SK-N-SH (cell line): ENCODE results near the gene MPPED2. TPM values are rescaled to one million over a fixed set of nuclear protein-coding genes. Genes with fewer than 3 reads are reported as not detected.

ENCODE experiments used
- CTCF ChIA-PET: fragments of 300-600, 350-600 bp; formaldehyde crosslinking; extraction: SDS; loops from one replicate; lab custom pipeline; 2021; lab: Yijun Ruan, JAX
- POLR2A ChIA-PET: fragments of 350-600 bp; sonication (Branson Sonifier 250); formaldehyde crosslinking; extraction: SDS; loops from one replicate; lab custom pipeline; 2020; ENCODE audit warnings: antibody characterized with exemption, inconsistent platforms; lab: Yijun Ruan, JAX
- DNase-seq: peaks from one replicate; pipeline ENCODE4 v3.0.0; 2012
- H2AFZ ChIP-seq: fragments of 200-600 bp; sonication (generic); 2 replicates; pipeline ENCODE4 v1.8.1; 2016; ENCODE audit warnings: antibody characterized with exemption, mild to moderate bottlenecking, low read depth
- H3F3A ChIP-seq: fragments of 200-600 bp; sonication (generic); replicated peaks from 2 replicates; pipeline ENCODE3; 2016; ENCODE audit warnings: antibody characterized with exemption, mild to moderate bottlenecking; ENCODE audit not compliant: insufficient read depth
- H3K27ac ChIP-seq, 2 experiments: fragments of 200-500 bp in 1 of 2; fragments of 200-600 bp in 1 of 2; sonication (Bioruptor generic) in 1 of 2; sonication (generic), shearing (Covaris generic) in 1 of 2; 2 replicates each; pipeline versions ENCODE4 v1.5.1 to v1.6.1; 2014 to 2016; ENCODE audit warnings: low read depth in 2 of 2, inconsistent platforms in 1 of 2, low read length in 1 of 2, mild to moderate bottlenecking in 1 of 2, mixed read lengths in 1 of 2
- H3K27me3 ChIP-seq: fragments of 200-600 bp; sonication (generic), shearing (Covaris generic); 2 replicates; pipeline ENCODE4 v1.6.1; 2016; ENCODE audit warnings: mixed run types; ENCODE audit not compliant: insufficient read depth
- H3K36me3 ChIP-seq, 2 experiments: fragments of 200-500 bp in 1 of 2; fragments of 200-600 bp in 1 of 2; sonication (Bioruptor generic) in 1 of 2; sonication (generic) in 1 of 2; replicated peaks in 1 of 2; 2 replicates each; pipeline versions ENCODE3 to v1.5.1; 2014 to 2016; ENCODE audit warnings: low read length in 1 of 2, mild to moderate bottlenecking in 1 of 2; ENCODE audit not compliant: insufficient read depth in 2 of 2, control insufficient read depth in 1 of 2
- H3K4me1 ChIP-seq, 2 experiments: fragments of 200-500 bp in 1 of 2; fragments of 200-600 bp in 1 of 2; sonication (Bioruptor generic) in 1 of 2; sonication (generic), shearing (Covaris generic) in 1 of 2; 2 replicates each; pipeline versions ENCODE4 v1.5.1 to v1.6.1; 2014 to 2016; ENCODE audit warnings: low read depth in 1 of 2, low read length in 1 of 2, mixed run types in 1 of 2; ENCODE audit not compliant: insufficient read depth in 2 of 2, control insufficient read depth in 1 of 2
- H3K4me2 ChIP-seq: fragments of 200-600 bp; sonication (generic), shearing (Covaris generic); 2 replicates; pipeline ENCODE4 v1.6.1; 2017; ENCODE audit warnings: mixed run types
- H3K4me3 ChIP-seq, 2 experiments: fragments of 200-500 bp in 1 of 2; fragments of 200-600 bp in 1 of 2; sonication (Bioruptor generic) in 1 of 2; sonication (generic), shearing (Covaris generic) in 1 of 2; 2 replicates each; pipeline versions ENCODE4 v1.5.1 to v1.8.1; 2014 to 2016; ENCODE audit warnings: low read depth in 2 of 2, inconsistent platforms in 1 of 2, low read length in 1 of 2, mild to moderate bottlenecking in 1 of 2, mixed read lengths in 1 of 2, moderate library complexity in 1 of 2
- H3K79me2 ChIP-seq: fragments of 200-600 bp; sonication (generic); 2 replicates; pipeline ENCODE4 v1.8.1; 2017; ENCODE audit warnings: mild to moderate bottlenecking; ENCODE audit not compliant: insufficient read depth
- H3K9ac ChIP-seq: fragments of 200-600 bp; sonication (generic); 2 replicates; pipeline ENCODE4 v1.6.1; 2017; ENCODE audit warnings: mixed run types
- H3K9me2 ChIP-seq: fragments of 200-600 bp; sonication (generic); 2 replicates; pipeline ENCODE4 v1.6.1; 2017; ENCODE audit warnings: mixed run types
- H3K9me3 ChIP-seq: fragments of 200-600 bp; sonication (generic); 2 replicates; pipeline ENCODE4 v1.6.1; 2017; ENCODE audit warnings: mixed run types, mild to moderate bottlenecking, moderate library complexity
- H4K20me1 ChIP-seq: fragments of 200-600 bp; sonication (generic); 2 replicates; pipeline ENCODE4 v1.6.1; 2017; ENCODE audit warnings: mild to moderate bottlenecking, mixed run types; ENCODE audit not compliant: insufficient read depth
- FOXJ3 ChIP-seq: sonication (generic); formaldehyde crosslinking; IDR thresholded peaks from 2 replicates; pipeline ENCODE4 v1.5.1; 2020; ENCODE audit warnings: mild to moderate bottlenecking, missing genetic modification reagents
- GABPA ChIP-seq: IDR thresholded peaks from 2 replicates; pipeline ENCODE4 v1.4.0; 2012; ENCODE audit warnings: low read depth, mild to moderate bottlenecking
- MEF2A ChIP-seq: IDR thresholded peaks from 2 replicates; pipeline ENCODE4 v1.4.0; 2012; ENCODE audit warnings: low read depth, borderline replicate concordance
- RAD21 ChIP-seq: IDR thresholded peaks from 2 replicates; pipeline ENCODE4 v1.6.1; 2012; ENCODE audit warnings: mild to moderate bottlenecking, low read length
- RCOR1 ChIP-seq: fragments of 150-350 bp; IDR thresholded peaks from 2 replicates; pipeline ENCODE4 v1.6.1; 2017; ENCODE audit warnings: antibody characterized with exemption, low read length
- RFX5 ChIP-seq: IDR thresholded peaks from 2 replicates; pipeline ENCODE4 v1.6.1; 2012; ENCODE audit warnings: mild to moderate bottlenecking, improper control_type of control experiment, low read length
- SIN3A ChIP-seq: IDR thresholded peaks from 2 replicates; pipeline ENCODE4 v1.6.1; 2012; ENCODE audit warnings: low read depth, mild to moderate bottlenecking, low read length, moderate library complexity, borderline replicate concordance
- SMC3 ChIP-seq: IDR thresholded peaks from 2 replicates; pipeline ENCODE4 v1.6.1; 2012; ENCODE audit warnings: low read depth, low read length, improper control_type of control experiment
- TAF1 ChIP-seq: IDR thresholded peaks from 2 replicates; pipeline ENCODE4 v1.6.1; 2012; ENCODE audit warnings: low read depth, mild to moderate bottlenecking, low read length, moderate library complexity, borderline replicate concordance
- TCF12 ChIP-seq: IDR thresholded peaks from 2 replicates; pipeline ENCODE4 v1.4.0; 2012
- polyA plus RNA-seq, 3 experiments: library from polyadenylated mRNA; depleted of rRNA; stranded (reverse); fragments of >200 nt; gene quantifications; 2 replicates each; pipeline ENCODE4 v1.2.3, GENCODE V29; 2012
- TF ChIP-seq, protein P1 (sequence below): fragments of 200-600 bp; sonication (generic); IDR thresholded peaks from 2 replicates; pipeline ENCODE4 v1.6.1; 2017; ENCODE audit warnings: antibody characterized with exemption, mild to moderate bottlenecking, moderate library complexity
- TF ChIP-seq, protein P2 (sequence below): IDR thresholded peaks from 2 replicates; pipeline ENCODE4 v1.6.1; 2012; ENCODE audit warnings: mild to moderate bottlenecking, low read depth, low read length, moderate library complexity
- TF ChIP-seq, protein P3 (sequence below): IDR thresholded peaks from 2 replicates; pipeline ENCODE4 v1.4.0; 2012; ENCODE audit warnings: low read depth, borderline replicate concordance
- TF ChIP-seq, protein P4 (sequence below): fragments of 150-350 bp; IDR thresholded peaks from 2 replicates; pipeline ENCODE4 v1.6.1; 2017; ENCODE audit warnings: antibody characterized with exemption, low read length, low read depth, borderline replicate concordance
- TF ChIP-seq, protein P5 (sequence below): fragments of 150-350 bp; IDR thresholded peaks from 2 replicates; pipeline ENCODE4 v1.6.1; 2016; ENCODE audit warnings: mild to moderate bottlenecking, low read depth, low read length
- TF ChIP-seq, protein P6 (sequence below): IDR thresholded peaks from 2 replicates; pipeline ENCODE4; 2012

The MPPED2 gene
- polyA plus RNA-seq, 1 of the 3 experiments (the other 2 are of a cell fraction), result 0.05 TPM

DNA sequence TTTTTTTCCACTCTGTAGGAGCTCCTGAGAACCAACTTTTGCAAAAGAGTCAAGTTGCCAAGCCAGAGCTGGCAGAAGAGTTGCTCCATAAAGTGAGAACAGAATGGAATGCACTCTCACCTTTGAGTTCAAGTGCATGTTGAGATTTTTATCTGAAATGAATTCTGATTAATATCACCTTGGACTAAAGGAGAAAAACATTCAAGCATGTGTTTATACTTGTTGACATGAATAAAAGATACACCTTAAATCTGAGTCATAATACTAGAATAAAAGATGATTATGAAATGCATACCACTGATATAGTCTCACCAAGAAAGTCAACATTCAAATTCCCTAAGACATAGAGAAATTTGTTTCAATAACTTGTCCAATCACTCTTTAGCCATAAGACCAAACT, 225.4 kb downstream of the MPPED2 start:
- Histone ChIP-seq H3K9ac (no peak overlapping the region), H3F3A (no peaks in the 10 kb centered on the region), H3K27ac (no peak overlapping the region), H3K4me3 (no peak overlapping the region), H3K79me2 (no peaks in the 10 kb centered on the region), H3K4me1 (no peaks in the 10 kb centered on the region), H3K36me3 (no peaks in the 10 kb centered on the region), H4K20me1 (no peaks in the 10 kb centered on the region), H2AFZ (no peak overlapping the region), H3K9me2 (no peaks in the 10 kb centered on the region), H3K4me2 (no peak overlapping the region), H3K27me3 (no peaks in the 10 kb centered on the region), H3K9me3 (no peaks in the 10 kb centered on the region)
- POLR2A ChIA-PET, result no interaction called here
- TF ChIP-seq FOXJ3 (CRISPR knock-in tag) (no peak), TCF12 (no peak), GABPA (no peak), MEF2A (no peak), SMC3 (no peak), RFX5 (no peak), SIN3A (no peak), TAF1 (no peak), RAD21 (no peak), RCOR1 (no peak)
- TF ChIP-seq, protein P1, sequence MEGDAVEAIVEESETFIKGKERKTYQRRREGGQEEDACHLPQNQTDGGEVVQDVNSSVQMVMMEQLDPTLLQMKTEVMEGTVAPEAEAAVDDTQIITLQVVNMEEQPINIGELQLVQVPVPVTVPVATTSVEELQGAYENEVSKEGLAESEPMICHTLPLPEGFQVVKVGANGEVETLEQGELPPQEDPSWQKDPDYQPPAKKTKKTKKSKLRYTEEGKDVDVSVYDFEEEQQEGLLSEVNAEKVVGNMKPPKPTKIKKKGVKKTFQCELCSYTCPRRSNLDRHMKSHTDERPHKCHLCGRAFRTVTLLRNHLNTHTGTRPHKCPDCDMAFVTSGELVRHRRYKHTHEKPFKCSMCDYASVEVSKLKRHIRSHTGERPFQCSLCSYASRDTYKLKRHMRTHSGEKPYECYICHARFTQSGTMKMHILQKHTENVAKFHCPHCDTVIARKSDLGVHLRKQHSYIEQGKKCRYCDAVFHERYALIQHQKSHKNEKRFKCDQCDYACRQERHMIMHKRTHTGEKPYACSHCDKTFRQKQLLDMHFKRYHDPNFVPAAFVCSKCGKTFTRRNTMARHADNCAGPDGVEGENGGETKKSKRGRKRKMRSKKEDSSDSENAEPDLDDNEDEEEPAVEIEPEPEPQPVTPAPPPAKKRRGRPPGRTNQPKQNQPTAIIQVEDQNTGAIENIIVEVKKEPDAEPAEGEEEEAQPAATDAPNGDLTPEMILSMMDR, result no peak
- TF ChIP-seq, protein P2, sequence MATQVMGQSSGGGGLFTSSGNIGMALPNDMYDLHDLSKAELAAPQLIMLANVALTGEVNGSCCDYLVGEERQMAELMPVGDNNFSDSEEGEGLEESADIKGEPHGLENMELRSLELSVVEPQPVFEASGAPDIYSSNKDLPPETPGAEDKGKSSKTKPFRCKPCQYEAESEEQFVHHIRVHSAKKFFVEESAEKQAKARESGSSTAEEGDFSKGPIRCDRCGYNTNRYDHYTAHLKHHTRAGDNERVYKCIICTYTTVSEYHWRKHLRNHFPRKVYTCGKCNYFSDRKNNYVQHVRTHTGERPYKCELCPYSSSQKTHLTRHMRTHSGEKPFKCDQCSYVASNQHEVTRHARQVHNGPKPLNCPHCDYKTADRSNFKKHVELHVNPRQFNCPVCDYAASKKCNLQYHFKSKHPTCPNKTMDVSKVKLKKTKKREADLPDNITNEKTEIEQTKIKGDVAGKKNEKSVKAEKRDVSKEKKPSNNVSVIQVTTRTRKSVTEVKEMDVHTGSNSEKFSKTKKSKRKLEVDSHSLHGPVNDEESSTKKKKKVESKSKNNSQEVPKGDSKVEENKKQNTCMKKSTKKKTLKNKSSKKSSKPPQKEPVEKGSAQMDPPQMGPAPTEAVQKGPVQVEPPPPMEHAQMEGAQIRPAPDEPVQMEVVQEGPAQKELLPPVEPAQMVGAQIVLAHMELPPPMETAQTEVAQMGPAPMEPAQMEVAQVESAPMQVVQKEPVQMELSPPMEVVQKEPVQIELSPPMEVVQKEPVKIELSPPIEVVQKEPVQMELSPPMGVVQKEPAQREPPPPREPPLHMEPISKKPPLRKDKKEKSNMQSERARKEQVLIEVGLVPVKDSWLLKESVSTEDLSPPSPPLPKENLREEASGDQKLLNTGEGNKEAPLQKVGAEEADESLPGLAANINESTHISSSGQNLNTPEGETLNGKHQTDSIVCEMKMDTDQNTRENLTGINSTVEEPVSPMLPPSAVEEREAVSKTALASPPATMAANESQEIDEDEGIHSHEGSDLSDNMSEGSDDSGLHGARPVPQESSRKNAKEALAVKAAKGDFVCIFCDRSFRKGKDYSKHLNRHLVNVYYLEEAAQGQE, result no peak
- TF ChIP-seq, protein P3, sequence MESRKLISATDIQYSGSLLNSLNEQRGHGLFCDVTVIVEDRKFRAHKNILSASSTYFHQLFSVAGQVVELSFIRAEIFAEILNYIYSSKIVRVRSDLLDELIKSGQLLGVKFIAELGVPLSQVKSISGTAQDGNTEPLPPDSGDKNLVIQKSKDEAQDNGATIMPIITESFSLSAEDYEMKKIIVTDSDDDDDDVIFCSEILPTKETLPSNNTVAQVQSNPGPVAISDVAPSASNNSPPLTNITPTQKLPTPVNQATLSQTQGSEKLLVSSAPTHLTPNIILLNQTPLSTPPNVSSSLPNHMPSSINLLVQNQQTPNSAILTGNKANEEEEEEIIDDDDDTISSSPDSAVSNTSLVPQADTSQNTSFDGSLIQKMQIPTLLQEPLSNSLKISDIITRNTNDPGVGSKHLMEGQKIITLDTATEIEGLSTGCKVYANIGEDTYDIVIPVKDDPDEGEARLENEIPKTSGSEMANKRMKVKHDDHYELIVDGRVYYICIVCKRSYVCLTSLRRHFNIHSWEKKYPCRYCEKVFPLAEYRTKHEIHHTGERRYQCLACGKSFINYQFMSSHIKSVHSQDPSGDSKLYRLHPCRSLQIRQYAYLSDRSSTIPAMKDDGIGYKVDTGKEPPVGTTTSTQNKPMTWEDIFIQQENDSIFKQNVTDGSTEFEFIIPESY, result no peak
- TF ChIP-seq, protein P4, sequence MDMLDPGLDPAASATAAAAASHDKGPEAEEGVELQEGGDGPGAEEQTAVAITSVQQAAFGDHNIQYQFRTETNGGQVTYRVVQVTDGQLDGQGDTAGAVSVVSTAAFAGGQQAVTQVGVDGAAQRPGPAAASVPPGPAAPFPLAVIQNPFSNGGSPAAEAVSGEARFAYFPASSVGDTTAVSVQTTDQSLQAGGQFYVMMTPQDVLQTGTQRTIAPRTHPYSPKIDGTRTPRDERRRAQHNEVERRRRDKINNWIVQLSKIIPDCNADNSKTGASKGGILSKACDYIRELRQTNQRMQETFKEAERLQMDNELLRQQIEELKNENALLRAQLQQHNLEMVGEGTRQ, result no peak
- TF ChIP-seq, protein P5, sequence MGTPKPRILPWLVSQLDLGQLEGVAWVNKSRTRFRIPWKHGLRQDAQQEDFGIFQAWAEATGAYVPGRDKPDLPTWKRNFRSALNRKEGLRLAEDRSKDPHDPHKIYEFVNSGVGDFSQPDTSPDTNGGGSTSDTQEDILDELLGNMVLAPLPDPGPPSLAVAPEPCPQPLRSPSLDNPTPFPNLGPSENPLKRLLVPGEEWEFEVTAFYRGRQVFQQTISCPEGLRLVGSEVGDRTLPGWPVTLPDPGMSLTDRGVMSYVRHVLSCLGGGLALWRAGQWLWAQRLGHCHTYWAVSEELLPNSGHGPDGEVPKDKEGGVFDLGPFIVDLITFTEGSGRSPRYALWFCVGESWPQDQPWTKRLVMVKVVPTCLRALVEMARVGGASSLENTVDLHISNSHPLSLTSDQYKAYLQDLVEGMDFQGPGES, result no peak
- TF ChIP-seq, protein P6, sequence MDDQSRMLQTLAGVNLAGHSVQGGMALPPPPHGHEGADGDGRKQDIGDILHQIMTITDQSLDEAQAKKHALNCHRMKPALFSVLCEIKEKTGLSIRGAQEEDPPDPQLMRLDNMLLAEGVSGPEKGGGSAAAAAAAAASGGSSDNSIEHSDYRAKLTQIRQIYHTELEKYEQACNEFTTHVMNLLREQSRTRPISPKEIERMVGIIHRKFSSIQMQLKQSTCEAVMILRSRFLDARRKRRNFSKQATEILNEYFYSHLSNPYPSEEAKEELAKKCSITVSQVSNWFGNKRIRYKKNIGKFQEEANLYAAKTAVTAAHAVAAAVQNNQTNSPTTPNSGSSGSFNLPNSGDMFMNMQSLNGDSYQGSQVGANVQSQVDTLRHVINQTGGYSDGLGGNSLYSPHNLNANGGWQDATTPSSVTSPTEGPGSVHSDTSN, result no peak
- DNase-seq, result no peak
- CTCF ChIA-PET, result no interaction called here
